Activated B cell treated with CpG ODN at 0.5 μM for 24 hours (primary cell): ENCODE data around the gene SP2. TPM values are rescaled to one million over a fixed set of nuclear protein-coding genes. Genes with fewer than 3 reads are reported as not detected.

Experiments used
- ATAC-seq: fragments of 200-7000 bp; cut with Tn5 transposase; one replicate; pipeline ENCODE4 v1.10.0; 2021; ENCODE audit warnings: low read depth, mild to moderate bottlenecking, moderate library complexity
- CTCF ChIA-PET: fragments of 350-600 bp; sonication (Branson Sonifier 250); formaldehyde crosslinking; loops from one replicate; lab custom pipeline; 2021; ENCODE audit warnings: antibody characterized with exemption; lab: Charles Lee
- POLR2A ChIA-PET: fragments of 350-600 bp; sonication (Branson Sonifier 250); formaldehyde crosslinking; loops from one replicate; lab custom pipeline; 2021; ENCODE audit warnings: antibody characterized with exemption; lab: Charles Lee
- DNase-seq: peaks from one replicate; pipeline ENCODE4 v3.0.0; 2022
- H3K27ac Mint-ChIP-seq: one replicate; pipeline ENCODE4 v1.8.0; 2020; ENCODE audit warnings: mixed read lengths
- H3K27me3 Mint-ChIP-seq: one replicate; pipeline ENCODE4 v1.8.0; 2021; ENCODE audit warnings: mixed read lengths
- H3K36me3 Mint-ChIP-seq: one replicate; pipeline ENCODE4 v1.8.0; 2021; ENCODE audit warnings: low read depth, mixed read lengths
- H3K4me1 Mint-ChIP-seq: one replicate; pipeline ENCODE4 v1.8.0; 2021; ENCODE audit warnings: mixed read lengths
- H3K4me3 Mint-ChIP-seq: one replicate; pipeline ENCODE4 v1.8.0; 2020; ENCODE audit warnings: mild to moderate bottlenecking, mixed read lengths
- H3K9me3 Mint-ChIP-seq: one replicate; pipeline ENCODE4 v1.8.0; 2020; ENCODE audit warnings: mixed read lengths
- CTCF ChIP-seq: fragments of 200-600 bp; IDR thresholded peaks from one replicate; pipeline ENCODE4 v1.8.0; 2022; ENCODE audit warnings: antibody characterized with exemption, mild to moderate bottlenecking
- intact Hi-C: fragments of 100-400 bp; cut with micrococcal nuclease; formaldehyde crosslinking; loops from one replicate; pipeline ENCODE4 v1.15.1; 2024
- total RNA-seq: library from RNA; stranded (reverse); gene quantifications from 2 replicates; pipeline ENCODE4 v1.2.3, GENCODE V29; 2022

SP2 gene
- total RNA-seq, 1 donor from 2014 or later: 28.5 TPM

DNA sequence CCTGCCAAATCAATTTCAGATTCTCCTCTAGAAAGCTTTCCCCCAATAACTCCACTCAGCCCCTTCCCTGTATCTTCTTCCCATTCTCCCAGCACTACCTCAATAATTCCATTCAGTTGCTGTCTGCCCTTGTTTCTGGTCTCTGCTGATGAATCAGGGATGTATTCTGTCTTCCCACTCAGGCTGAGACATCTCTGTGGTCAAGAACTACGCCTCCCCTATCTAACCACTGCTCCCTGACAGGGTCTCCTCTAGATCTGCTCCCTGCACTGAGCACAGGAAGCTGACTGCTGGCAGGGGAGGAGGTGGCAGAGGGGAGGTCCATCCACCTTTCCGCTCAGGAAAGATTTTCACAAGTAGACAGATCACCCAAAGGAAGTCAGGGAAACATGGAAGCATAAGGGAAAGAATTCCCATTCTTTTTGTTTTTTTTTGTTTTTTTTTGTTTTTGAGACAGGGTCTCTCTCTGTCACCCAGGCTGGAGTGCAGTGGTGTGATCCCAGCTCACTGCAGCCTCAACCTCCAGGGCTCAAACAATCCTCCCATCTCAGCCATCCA, 16.9 kb upstream of the SP2 start:
- DNase-seq (no peak), ATAC-seq (no peak)
- H3K4me1 Mint-ChIP-seq: no peaks in the 10 kb centered on the region
- no peak for TF ChIP-seq CTCF
- ChIA-PET CTCF (no interaction called here), POLR2A (interaction anchor here (0.6 kb wide), 1 partner anchor 16 kb away, joined by 7 read pairs; no protein-coding TSS in a partner anchor)
- H3K27me3 Mint-ChIP-seq: peaks cover 45% of the 10 kb centered on the region
- intact Hi-C loops: no loop called here
- H3K9me3 Mint-ChIP-seq: no peaks in the 10 kb centered on the region
- no peaks in the 10 kb centered on the region for H3K36me3 Mint-ChIP-seq
- H3K4me3 Mint-ChIP-seq: no peak overlapping the region
- no peak overlapping the region for H3K27ac Mint-ChIP-seq

GRCh38 chr17:47879776-47880454, 16.1 kb upstream of the SP2 start:
- intact Hi-C loops: no loop called here
- ATAC-seq: no peak
- CTCF ChIA-PET: interaction anchor here (0.6 kb wide), 1 partner anchor 217 kb away, joined by 4 read pairs; no protein-coding TSS in a partner anchor
- POLR2A ChIA-PET: interaction anchor here (0.6 to 1.6 kb wide), 2 partner anchors 16 to 17 kb away, joined by 3 to 7 read pairs; no protein-coding TSS in a partner anchor
- TF ChIP-seq CTCF: no peak
- Mint-ChIP-seq H3K27ac (no peak overlapping the region), H3K27me3 (peaks cover 38% of the 10 kb centered on the region), H3K9me3 (no peaks in the 10 kb centered on the region), H3K4me1 (no peaks in the 10 kb centered on the region), H3K36me3 (no peaks in the 10 kb centered on the region), H3K4me3 (no peak overlapping the region)
- DNase-seq: no peak

DNA sequence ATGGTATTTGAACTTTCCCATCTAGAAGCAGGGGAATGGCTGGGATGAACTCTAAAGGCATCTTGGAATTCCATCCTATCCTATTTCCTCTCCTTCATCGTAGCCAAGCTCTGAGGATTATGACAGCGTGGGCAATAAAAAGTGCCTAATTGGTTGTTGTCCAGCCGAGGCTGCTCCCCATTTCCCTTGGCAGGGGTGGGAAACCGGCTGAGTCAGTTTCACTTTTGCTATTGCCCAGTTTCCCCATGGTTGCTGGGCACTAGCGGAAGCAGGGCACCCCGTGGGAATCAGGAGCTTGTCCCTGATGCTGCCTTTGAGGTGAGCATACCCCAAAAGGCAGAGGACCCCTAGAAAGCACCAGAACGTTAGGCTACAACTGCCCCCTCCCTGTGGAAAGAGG, 13.8 kb upstream of the SP2 start:
- no peak for TF ChIP-seq CTCF
- intact Hi-C loops: no loop called here
- ATAC-seq (no peak), DNase-seq (no peak)
- Mint-ChIP-seq H3K36me3 (no peaks in the 10 kb centered on the region), H3K9me3 (no peaks in the 10 kb centered on the region), H3K27me3 (peaks cover 26% of the 10 kb centered on the region), H3K27ac (no peak overlapping the region), H3K4me3 (no peak overlapping the region), H3K4me1 (no peaks in the 10 kb centered on the region)
- ChIA-PET POLR2A (no interaction called here), CTCF (interaction anchor here (0.7 kb wide), 1 partner anchor 1687 kb away, joined by 5 read pairs; no protein-coding TSS in a partner anchor)

DNA sequence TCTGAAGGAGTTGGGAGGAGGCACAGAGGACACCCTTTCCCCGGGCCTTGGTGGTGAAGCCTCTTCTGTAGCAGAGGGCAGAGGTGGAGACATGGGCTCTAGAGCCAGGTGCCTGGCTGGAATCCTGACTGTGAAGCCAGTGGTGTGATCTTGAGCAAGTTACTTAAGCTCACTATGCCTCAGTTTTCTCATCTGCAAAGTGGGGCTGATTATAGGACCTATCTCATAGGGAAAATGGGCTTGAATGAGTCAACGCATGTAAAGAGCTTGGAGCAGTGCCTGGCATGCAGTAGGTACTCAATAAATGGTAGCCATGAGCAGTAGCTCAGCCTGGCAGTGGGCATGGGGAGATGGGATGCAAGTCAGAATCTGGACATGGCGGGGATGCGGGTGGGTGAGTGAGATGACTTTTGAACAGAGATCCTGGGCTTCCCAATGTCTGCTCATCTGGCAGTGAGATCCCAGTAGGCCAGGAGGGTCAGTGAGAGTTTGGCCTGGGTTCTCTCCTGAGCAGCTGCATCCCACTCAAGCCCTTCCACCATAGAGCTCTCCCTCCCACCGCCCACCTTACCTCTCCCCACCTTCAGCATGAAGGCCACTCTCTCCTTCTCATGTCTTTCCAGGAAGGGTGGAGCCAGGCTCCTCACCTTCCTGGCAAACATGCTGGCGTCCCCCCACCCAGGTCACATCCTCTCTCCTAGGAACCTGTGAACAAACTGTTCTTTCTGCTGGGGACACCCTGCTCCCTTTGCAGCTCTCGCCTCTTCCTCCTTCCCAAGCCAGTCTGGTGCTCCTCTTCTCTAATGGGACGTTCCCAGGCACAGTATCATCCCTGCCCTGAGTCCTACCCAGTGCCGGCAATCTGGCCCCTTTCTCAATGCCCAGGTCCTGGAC, 13.1 kb upstream of the SP2 start:
- H3K4me3 Mint-ChIP-seq: no peak overlapping the region
- TF ChIP-seq CTCF: no peak
- intact Hi-C loops: no loop called here
- POLR2A ChIA-PET: no interaction called here
- H3K27me3 Mint-ChIP-seq: peaks cover 21% of the 10 kb centered on the region
- DNase-seq (no peak), ATAC-seq (no peak)
- no peaks in the 10 kb centered on the region for H3K4me1 Mint-ChIP-seq
- CTCF ChIA-PET: interaction anchor here (1.8 kb wide), 1 partner anchor 42 kb away, joined by 4 read pairs; the partner anchor contains the start of gene SCRN2
- no peaks in the 10 kb centered on the region for H3K9me3 Mint-ChIP-seq
- no peak overlapping the region for H3K27ac Mint-ChIP-seq
- no peaks in the 10 kb centered on the region for H3K36me3 Mint-ChIP-seq
